SIG-M5 (cell line): ENCODE data around the gene CSF1.
"Not testable (repeated sequence)": the region's sequence is repeated elsewhere in the genome, so short reads cannot be mapped to it uniquely, and the experiment has no call there.

Experiments
- DNase-seq: peaks from one replicate; lab custom pipeline; 2025; lab: John Stamatoyannopoulos, UW

The CSF1 gene

GRCh38 chr1:109938556-109938955, 27.9 kb downstream of the CSF1 start:
- no peak for DNase-seq

- no peak for DNase-seq
Measured at GRCh38 chr1:109942434-109942833, 31.8 kb downstream of the CSF1 start.

- DNase-seq: no peak
Measured at GRCh38 chr1:109944541-109944940, 33.9 kb downstream of the CSF1 start.

GRCh38 chr1:109946511-109946910, 35.9 kb downstream of the CSF1 start:
- DNase-seq: no peak

- no peak for DNase-seq
Measured at GRCh38 chr1:109947582-109948284, 37.1 kb downstream of the CSF1 start.

GRCh38 chr1:109948285-109948630, 37.6 kb downstream of the CSF1 start:
- DNase-seq: no peak

GRCh38 chr1:109950038-109950437, 39.4 kb downstream of the CSF1 start:
- no peak for DNase-seq

- no peak for DNase-seq
Measured at GRCh38 chr1:109950509-109950908, 39.9 kb downstream of the CSF1 start.

GRCh38 chr1:109951501-109951900, 40.9 kb downstream of the CSF1 start:
- DNase-seq: not testable (repeated sequence)

- no peak for DNase-seq
Measured at GRCh38 chr1:109954041-109954512, 43.4 kb downstream of the CSF1 start.

- DNase-seq: no peak
Measured at GRCh38 chr1:109959632-109959973, 49.0 kb downstream of the CSF1 start.

- DNase-seq: no peak
Measured at GRCh38 chr1:109959974-109960744, 49.5 kb downstream of the CSF1 start.

- DNase-seq: no peak
Measured at GRCh38 chr1:109960745-109961094, 50.1 kb downstream of the CSF1 start.

- no peak for DNase-seq
Measured at GRCh38 chr1:109963864-109964263, 53.2 kb downstream of the CSF1 start.

GRCh38 chr1:109969146-109969829, 58.6 kb downstream of the CSF1 start:
- no peak for DNase-seq

- no peak for DNase-seq
Measured at GRCh38 chr1:109969907-109970306, 59.3 kb downstream of the CSF1 start.

GRCh38 chr1:109971559-109971958, 60.9 kb downstream of the CSF1 start:
- no peak for DNase-seq

GRCh38 chr1:109974191-109974590, 63.5 kb downstream of the CSF1 start:
- DNase-seq: no peak

GRCh38 chr1:109975718-109976117, 65.1 kb downstream of the CSF1 start:
- no peak for DNase-seq

GRCh38 chr1:109976762-109977161, 66.1 kb downstream of the CSF1 start:
- DNase-seq: no peak

GRCh38 chr1:109977225-109977624, 66.6 kb downstream of the CSF1 start:
- DNase-seq: no peak

- DNase-seq: no peak
Measured at GRCh38 chr1:109977657-109978378, 67.2 kb downstream of the CSF1 start.
